HG02970 (cell line): ENCODE results near the gene STX16.
A peak's percentile ranks its signal among the peaks of the same experiment; 100 is the strongest.

Experiments
- ATAC-seq: cut with Tn5 transposase; IDR thresholded peaks from one replicate; pipeline ENCODE4 v1.9.1; 2021; ENCODE audit warnings: mild to moderate bottlenecking, moderate library complexity, moderate number of reproducible peaks; ENCODE audit not compliant: unreplicated experiment, low FRiP score

Gene STX16

DNA sequence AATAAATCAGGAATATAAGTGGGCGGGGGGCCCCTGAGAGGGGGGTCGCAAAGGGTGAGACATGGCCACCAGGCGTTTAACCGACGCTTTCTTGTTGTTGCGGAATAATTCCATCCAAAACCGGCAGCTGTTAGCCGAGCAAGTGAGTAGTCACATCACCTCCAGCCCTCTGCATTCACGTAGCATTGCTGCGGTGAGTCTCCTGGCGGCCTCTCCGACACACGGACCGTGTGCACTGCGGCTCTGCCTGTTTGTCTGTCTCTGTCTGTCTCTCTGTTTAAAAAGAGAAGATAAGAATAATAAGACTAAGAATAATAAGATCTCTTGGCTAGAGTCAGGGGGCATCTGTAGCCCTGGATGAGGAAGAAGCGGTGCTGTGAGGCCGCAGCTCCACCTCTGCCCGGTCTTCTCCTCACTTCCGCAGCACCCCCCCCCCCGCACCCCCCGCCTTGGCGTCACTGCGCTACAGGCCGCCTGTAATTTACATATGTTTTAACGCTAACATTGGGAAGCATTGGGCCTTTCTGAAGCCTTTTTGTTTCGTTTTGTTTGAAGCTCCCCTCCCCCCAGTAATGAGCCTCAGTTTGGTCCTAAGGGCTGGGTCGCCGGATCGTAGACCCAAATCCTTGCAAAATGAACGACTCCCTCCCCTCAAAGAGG is 993 bp downstream of the STX16 start:
- ATAC-seq = peak; percentile 47

DNA sequence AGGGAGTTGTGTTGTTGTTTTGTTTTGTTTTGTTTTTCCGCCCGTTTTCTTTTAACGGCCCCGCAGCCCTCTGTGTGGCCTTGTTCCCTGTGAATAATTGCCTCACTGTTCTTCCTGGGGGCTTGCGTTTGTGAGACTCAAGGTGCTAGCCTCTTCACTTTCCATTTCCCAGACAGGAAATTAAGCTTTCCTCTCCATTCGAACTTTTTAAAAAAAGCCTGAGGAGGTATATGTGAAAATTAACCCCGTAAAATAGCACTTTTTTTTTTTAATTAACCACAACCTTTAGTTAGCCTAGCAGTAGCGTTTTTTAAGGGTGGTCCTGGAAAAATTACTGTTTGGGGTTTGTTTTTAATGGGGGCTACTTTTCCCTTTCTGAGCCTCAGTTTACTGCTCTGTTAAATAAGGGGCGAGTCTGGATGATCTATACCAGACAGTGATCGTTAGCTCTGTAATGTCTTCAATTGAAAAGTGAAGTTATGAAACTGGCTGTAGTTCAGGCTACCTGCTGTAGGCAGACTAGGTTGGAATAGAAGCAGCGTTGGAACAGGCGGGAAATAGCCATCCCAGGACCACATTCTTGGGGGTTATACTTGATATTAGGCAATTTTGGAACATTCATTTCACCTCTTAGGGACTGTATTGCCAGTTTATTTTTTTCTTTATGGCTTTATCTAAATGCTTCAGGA is 1.7 kb downstream of the STX16 start:
- ATAC-seq = peak; percentile 12

DNA sequence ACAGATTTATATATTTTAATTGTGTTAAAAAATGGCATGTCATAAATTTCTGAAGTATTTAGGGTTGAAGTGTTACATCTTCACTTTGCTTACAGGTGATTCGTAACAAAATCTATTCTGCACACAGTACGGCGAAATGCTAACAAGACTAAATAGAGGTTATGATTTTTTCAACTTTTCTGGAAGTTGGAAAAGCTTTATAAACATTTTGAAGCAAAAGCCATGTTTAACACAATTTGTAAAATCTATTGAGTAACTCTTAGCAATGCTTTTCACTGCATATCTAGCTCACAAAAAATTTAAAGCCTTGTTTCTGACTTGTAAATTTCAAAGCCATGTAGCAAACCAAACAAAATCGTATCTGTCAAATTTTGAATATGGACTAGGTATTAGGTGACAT is 3.3 kb downstream of the STX16 start:
- ATAC-seq = no peak

DNA sequence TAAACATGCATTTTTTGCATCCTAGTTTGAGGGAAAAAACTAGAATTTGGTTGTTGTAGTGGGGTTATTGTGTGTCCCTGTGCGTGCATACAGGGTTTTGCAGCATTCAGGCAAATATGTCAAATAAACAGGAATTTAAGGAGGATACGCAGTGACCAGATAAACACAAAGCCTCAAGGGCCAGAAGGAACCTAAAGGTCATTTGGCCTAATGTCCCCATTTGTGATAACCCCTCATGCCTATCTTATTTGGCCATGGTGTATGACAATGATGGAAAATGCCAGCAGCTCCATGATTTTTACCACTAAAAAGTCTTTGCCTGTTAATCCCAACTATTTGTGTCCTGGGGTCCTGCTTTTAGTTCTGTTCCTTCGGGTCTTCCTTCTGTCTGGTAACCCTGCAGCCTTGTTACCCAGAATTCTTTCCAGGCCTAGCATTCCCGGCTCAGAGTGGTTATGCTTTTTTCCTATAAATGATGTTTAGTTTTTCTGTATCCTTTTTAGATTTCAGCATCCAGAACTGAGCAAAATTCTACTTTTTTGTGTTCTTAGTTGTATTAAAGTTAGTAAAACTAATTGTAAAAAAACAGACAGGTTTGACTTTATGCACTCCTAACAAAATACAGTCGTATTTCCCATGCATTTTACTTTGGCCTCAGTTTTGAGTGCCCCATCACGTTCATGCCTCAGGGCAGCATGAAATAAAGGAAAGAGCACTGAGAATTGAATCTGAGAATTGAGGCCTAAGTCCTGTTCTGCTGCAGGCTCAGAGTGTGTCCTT is 4.4 kb downstream of the STX16 start:
- no peak for ATAC-seq

DNA sequence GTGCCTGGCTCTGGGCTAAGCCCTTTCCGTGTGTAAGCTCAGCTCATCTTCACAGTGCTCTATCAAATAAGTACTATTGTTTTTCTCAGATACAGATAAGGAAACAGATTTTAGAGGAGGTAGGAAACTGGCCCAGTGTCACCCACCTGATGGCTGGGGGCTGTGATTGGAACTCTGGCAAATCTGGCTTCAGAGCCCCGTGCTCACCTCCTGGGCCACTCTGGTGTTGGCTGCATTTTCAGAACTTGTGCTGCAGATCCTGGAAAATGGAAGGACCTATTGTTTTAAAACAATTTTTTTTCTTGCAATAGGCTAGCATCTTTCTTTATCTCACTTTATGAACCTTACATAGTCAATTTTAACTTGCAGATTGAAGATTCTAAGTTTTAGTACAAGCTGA is 5.7 kb downstream of the STX16 start:
- ATAC-seq = no peak

DNA sequence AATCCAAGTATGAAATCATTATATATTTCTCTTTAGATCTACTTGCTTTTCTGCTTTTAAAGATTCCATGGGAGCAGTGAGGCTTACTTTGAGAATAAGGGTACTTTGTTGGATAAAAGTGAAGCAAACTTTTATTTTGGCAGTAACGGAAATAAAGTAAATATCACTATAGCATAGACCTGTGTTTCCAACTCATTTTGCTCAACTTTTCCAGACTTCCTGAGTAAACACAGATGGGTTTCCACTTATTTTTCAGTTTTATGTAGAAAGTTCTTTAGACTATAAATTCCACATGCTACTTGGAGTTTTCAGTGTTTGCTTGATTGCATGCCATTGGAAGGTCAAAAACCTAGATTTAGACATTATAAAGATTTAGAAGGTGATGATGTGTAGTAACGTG is 6.2 kb downstream of the STX16 start:
- no peak for ATAC-seq

DNA sequence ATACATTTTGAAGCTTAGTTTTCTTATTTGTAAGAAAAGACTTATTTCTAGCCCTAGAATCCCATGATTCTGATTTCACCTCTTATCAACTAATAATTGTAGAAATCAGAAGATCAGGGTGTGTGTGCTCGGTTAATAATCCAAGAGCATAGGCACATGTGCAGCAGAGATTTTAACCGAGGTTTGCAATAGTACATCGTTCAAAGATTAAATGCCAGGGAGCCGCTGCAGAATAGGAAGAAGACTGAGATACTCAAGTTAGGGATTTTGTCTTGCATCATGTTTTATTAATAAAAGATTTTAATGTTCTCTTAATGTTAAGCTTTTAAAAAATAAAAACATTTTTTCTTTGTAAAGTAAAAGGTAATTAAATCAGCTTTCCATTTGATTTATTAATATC is 6.9 kb downstream of the STX16 start:
- ATAC-seq = no peak

DNA sequence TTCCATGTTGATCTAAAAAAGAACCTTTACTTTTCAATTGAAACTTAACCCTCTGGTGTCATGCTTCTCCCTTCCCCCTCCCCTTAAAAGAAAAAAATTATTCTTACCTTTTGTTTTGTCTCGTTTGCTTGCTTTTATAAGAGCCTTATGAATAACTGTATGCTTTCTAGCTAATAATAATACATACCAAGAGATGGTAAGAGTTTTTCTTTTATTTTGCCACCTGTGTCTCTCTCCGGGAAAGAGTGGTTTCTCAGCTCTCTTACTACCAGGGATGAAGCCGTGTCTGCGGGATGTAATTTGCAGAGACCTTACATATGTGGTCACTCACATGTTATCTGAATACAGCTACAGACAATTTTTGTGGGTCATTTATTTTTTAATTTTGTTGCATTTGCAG is 7.7 kb downstream of the STX16 start:
- ATAC-seq = no peak

DNA sequence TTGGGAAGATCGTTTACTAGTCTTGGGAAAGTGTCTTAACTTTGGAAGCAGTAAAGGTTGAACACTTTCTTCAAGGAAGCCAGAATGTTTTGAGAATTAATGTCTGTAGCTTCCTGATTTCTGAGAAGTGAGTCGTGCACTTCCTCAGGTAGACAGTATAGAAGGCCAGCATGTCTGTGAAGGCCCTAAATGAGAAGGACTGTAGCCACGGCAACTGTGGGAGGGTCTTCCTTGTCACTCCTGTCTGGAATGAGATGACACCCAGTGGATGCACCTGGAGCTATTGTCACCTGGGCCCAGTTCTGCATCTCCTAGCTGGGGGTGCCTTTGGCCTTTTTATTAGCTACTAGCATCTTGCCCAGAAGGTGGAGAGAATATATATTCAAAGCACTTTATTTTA is 8.8 kb downstream of the STX16 start:
- ATAC-seq = no peak

DNA sequence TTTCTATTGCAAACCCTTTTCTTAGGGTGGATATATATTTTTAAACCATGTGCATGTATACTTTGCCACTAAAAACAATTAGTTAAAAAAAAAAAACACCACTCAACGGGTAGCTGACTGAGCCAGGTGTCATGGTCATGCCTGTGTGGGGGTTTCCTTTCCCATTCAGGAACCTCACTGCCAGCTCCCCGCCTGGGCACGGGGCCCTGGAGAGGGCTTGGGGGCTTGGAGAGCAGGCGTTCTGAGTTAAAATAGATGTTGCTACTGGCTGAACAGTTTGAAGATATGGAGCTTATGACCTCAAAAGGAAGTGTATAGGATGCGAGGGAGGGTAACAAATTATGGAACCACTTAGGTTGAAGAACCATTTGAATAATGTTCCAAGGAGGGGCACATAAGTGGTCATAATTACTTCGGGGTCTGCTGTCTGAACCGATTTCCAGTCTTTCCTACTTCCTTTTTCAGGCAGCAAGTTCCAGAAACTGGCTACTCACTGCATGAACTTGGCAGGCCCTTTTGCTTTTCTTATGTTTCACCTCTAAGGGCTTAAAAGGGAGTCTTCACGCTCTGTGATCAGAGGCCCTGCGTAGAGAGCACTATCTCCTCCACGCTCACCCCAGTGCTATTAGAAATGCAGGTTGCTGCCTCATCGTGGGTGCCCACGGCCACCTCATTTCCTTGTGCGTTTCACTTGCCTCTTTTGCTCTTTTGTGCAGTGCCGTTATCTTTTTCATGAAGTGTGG is 9.9 kb downstream of the STX16 start:
- no peak for ATAC-seq

DNA sequence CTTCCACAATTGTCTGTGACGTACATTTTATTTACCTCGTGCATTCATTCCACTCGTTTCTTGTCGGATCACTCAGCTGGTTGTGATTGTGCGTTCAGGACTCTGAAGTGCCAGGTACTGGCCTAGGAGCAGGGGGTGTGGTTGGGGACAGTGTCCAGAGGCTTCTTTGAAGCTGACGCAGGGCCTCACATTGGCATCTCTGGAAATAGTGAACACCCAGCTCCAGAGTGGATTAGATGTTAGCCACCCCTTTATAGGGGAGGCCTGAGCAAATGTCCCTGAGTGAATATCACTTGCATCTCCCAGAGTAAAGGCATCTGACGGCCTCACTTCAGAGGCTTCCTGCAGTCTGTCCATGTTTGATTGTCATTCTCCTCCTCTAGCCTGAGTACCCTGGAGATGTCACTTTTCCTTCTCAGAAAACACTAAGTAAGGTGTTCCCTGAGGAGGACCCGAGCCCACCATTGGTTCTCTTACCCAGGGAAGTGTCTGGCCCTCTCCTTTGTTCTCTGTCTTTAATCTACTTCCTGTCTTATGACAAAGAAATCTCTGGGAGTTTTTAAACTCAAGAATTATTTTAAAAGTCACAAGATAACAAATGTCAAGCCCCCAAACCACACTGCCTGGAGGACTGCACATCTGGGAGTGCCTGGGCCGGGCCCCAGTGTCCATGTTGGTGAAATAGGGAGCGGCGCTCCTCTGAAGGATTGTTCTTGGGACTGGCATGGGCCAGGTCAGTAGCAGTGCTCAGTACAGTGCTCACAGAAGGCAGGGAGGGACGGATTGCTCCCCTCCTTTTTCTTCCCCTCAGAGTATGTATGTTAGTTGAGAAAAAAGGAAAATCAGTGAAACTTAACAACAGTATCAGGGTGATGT is 10.8 kb downstream of the STX16 start:
- no peak for ATAC-seq

DNA sequence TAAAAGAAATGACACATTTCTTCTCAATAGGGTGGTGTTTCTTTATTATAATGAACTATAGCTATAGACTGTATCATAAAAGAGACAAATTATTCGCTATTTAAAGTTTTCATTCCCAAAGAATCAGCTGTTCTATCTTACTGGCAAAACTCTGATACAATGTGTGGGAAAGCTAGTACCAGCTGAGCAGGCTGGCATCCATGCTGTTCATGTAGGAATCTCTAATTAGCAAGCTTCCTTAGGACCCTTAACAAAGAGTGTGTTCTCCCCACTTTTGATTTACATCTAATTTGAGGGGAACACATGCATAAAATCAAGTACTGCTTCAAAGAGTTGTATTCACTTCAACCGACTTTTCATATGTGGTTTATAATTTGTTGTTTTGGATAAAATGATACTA is 13.2 kb downstream of the STX16 start:
- no peak for ATAC-seq

DNA sequence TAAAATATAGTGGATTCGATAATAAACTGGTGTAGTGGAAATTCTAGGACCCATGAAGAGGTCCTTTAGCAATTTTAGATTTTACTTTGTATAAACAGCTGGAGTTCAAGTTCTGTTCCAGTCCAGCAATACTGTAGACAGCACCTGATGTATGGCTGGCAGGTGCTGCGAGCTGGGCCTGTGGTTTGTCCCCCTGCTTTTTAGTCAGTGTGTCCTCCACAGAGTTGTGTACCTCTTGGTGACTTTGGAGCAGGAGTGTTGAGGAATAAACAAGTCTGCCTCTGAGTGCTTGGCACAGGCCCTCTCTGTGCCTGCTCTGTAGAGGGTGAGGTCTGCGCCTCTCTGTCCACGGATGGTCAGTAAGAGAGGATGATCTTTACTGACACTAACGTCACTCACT is 13.8 kb downstream of the STX16 start:
- no peak for ATAC-seq

DNA sequence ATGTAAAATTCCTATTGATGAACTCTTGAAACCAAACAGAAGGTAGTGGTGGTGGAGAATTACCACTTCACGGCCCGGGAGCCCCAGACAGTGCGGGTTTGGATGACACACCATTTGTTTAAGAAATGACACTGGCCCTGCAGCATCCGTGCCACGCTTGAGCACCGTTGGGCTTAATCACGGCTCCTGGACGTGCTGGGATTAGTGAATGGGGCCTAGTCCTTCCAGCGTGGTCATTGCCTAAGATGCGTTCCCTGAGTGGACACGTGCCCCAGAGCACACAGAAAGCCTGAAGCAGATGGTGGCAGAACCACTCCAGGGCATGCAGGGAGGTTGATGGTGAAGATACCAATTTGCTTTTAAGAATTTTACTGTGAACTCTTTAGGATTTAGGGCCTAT is 14.5 kb downstream of the STX16 start:
- no peak for ATAC-seq

DNA sequence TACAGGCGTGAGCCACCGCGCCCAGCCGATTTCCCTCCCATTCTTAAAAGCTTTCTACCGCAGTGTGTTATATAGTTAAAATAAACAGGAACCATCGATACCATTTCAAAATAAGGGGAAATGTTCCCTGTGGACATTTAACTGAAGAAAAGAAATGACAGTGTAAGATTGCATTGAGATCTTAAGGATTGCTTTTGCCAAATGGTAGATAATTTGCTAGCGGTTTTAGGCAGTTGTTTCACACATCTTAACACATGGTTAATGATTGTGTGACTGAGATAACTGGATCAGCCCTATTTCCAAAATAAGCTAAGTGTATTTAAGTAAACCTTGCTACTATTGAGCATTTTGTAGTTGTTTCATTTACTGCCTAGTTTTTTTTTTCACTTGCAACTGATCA is 15.6 kb downstream of the STX16 start:
- no peak for ATAC-seq

DNA sequence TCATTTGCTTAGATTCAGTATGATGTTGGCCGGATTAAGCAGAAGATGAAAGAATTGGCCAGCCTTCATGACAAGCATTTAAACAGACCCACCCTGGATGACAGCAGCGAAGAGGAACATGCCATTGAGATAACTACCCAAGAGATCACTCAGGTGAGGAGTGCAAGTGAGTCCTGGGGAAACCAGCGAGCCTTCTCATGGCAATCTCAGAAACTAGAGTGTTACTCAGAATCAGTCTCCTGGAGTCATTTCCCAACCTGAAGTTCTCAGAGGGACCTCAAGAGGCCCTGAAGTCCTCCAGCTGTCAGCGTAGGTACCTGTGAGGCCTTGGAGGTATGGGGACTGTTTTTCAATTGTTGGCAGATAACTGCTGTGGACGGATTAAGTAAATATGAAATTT is 16.9 kb downstream of the STX16 start:
- ATAC-seq = no peak

DNA sequence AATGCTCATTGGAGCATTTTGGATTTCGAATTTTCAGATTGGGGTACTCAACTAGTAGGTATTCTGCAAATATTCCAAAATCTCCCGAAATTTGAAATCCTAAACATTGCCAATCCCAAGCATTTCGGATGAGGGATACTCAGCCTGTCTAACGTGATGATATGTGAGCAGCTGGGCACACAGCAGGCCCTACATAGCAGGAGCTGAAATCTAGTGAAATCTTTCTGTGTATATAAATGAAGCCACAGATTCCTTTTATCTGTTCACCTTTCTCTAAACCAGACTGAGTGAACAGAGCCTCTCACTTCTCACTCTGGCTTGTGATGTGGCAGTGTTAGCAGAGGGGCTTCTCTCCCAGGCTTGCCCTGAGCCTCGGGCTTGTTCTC is 17.8 kb downstream of the STX16 start:
- no peak for ATAC-seq

DNA sequence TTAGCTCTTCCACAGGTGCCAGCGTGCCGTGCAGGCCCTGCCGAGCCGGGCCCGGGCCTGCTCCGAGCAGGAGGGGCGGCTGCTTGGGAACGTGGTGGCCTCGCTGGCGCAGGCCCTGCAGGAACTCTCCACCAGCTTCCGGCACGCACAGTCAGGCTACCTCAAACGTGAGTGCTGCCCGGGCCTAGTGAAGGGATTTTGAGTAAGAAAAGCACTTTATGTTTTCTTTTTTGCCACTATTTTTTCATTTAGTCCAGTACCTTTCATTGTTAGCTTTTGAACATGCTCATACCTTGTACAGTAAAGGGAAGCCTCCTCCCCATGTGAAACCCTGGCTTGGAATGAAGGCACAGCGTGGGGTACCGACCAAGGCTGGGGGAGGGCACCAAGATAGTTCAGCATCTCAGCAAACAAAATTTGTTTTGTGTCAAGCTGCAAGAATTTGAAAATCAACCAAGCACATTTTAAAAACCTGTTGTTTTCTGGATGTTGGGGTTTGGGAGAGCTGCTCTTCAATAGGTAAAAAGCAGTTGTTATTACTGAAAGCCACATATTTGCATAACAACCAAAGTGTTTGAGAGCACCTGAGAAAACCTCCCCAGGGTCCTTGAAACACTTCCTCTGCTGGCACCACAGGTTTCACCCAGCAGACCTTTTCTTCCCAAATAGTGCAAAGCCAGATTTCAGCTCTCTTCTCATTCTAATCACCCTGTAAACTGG is 18.4 kb downstream of the STX16 start:
- ATAC-seq = no peak

DNA sequence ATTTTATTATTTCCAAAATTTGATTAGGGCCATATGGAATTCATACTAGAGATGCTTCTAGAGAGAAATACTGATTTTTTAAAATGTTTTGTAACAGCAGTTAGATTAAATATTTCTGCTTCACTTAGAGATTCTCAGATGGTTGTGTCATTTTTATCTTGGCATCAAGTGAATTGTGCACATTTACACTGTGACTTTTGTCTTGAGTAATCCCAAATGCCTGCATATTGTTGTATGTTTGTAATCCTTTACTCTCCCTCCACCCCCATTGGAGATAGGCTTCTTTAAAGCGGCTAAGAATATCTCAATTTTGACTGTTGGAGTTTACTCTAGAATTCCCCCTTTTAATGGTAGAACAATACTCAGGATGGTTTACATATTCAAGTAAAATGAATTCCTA is 19.0 kb downstream of the STX16 start:
- ATAC-seq = no peak

DNA sequence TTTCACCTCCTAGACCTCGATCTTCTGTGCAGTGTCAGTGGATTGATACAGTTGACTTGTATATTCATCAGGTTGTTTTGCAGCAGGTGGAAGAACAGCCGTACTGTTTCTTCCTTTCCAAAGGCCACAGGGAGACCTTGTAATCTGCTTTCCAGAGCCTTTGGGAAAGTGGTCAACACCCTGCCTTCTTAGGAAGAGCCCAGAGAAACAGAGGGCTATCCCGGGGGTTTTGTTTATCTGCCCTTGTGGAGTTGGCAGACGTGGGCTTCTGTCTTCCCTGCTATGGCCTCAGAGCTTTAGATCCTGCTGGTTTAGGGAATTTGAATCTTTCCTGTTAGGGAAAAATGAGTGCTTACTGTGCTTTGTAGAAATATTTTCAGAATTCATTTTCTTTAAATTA is 19.6 kb downstream of the STX16 start:
- no peak for ATAC-seq
